GM10847 (cell line): ENCODE measurements around the gene WHRN.

Experiments
- POLR2A ChIP-seq: IDR thresholded peaks from 2 replicates; pipeline ENCODE4 v1.6.1; 2011; ENCODE audit not compliant: insufficient read length; ENCODE audit errors: extremely low read depth

Gene WHRN

GRCh38 chr9:114400772-114401171 lies 104.5 kb downstream of the WHRN start:
- TF ChIP-seq POLR2A = no peak

- no peak for TF ChIP-seq POLR2A
Observed at GRCh38 chr9:114400219-114400618, 105.1 kb downstream of the WHRN start.

- no peak for TF ChIP-seq POLR2A
Observed at GRCh38 chr9:114399381-114399780, 105.9 kb downstream of the WHRN start.

GRCh38 chr9:114397848-114398605 lies 107.2 kb downstream of the WHRN start:
- peak; percentile 46 for TF ChIP-seq POLR2A

- no peak for TF ChIP-seq POLR2A
Observed at GRCh38 chr9:114397219-114397847, 107.9 kb downstream of the WHRN start.

GRCh38 chr9:114396558-114397218 lies 108.6 kb downstream of the WHRN start:
- TF ChIP-seq POLR2A = no peak

GRCh38 chr9:114395768-114396167 lies 109.5 kb downstream of the WHRN start:
- TF ChIP-seq POLR2A = no peak

GRCh38 chr9:114395334-114395617 lies 110.0 kb downstream of the WHRN start:
- no peak for TF ChIP-seq POLR2A

- TF ChIP-seq POLR2A = no peak
Observed at GRCh38 chr9:114394523-114395333, 110.5 kb downstream of the WHRN start.

GRCh38 chr9:114392749-114393112 lies 112.5 kb downstream of the WHRN start:
- TF ChIP-seq POLR2A = no peak

GRCh38 chr9:114390952-114391351 lies 114.3 kb downstream of the WHRN start:
- TF ChIP-seq POLR2A = no peak

GRCh38 chr9:114389612-114390368 lies 115.5 kb downstream of the WHRN start:
- no peak for TF ChIP-seq POLR2A

GRCh38 chr9:114388764-114389375 lies 116.4 kb downstream of the WHRN start:
- no peak for TF ChIP-seq POLR2A

GRCh38 chr9:114388357-114388682 lies 117.0 kb downstream of the WHRN start:
- TF ChIP-seq POLR2A = no peak
